Measurements from ENCODE around the gene GPX2.

GPX2 gene

GRCh38 chr14:64939817-64940190 is 2.7 kb downstream of the GPX2 start:
- DNase-seq = no peak
- Mint-ChIP-seq H3K36me3 (peaks cover 34 to 59% of the 10 kb centered on the region in 2 donors), H3K9me3 (no peaks in the 10 kb centered on the region), H3K27me3 (no peaks in the 10 kb centered on the region), H3K4me3 (no peak overlapping the region), H3K27ac (no peak overlapping the region), H3K4me1 (peaks cover 41 to 60% of the 10 kb centered on the region in 2 donors)
- ATAC-seq (replicated peaks) = no peak

DNA sequence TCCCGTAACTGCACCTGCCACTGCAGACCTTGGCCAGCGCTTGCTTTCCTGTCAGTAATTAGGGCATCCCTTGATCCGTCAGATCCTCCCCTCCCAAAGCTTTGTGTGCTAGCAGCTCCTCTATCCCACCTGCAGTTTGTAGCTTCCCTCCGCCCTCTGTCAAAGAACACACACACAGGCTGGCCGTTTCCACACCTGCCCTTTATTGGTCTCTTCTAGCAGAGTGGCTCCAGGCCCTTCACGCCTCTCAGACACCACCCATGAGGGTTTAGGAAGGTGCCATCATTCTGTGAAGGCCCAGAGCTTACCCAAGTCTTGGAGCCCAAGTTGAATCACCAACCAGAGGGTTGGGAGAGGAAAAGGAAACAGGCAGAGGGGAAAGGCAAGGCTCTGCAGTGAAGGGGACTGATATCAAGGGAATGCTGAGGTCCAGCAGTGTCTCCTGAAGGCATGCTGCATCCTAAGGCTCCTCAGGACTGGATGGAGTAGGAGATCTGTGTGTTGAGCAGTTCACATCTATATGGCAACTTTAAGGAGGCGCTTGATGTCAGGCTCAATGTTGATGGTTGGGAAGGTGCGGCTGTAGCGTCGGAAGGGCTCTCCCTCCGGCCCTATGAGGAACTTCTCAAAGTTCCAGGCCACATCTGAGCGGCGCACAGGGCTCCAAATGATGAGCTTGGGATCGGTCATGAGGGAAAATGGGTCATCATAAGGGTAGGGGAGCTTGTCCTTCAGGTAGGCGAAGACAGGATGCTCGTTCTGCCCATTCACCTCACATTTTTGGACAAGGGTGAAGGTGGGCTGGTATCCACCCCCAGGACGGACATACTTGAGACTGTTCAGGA is 3.4 kb downstream of the GPX2 start:
- Mint-ChIP-seq H3K27me3 (no peaks in the 10 kb centered on the region), H3K9me3 (no peaks in the 10 kb centered on the region), H3K27ac (peak overlapping the region; percentile 26), H3K36me3 (peaks cover 36 to 57% of the 10 kb centered on the region in 2 donors), H3K4me1 (peaks cover 40 to 57% of the 10 kb centered on the region in 2 donors), H3K4me3 (no peak overlapping the region)
- ATAC-seq (replicated peaks) (no peak), DNase-seq (no peak)

GRCh38 chr14:64937821-64938193 is 4.7 kb downstream of the GPX2 start:
- Mint-ChIP-seq H3K4me1 (peaks cover 28 to 43% of the 10 kb centered on the region in 2 donors), H3K4me3 (no peak overlapping the region), H3K27ac (no peak overlapping the region), H3K36me3 (peaks cover 35 to 49% of the 10 kb centered on the region in 2 donors), H3K9me3 (no peaks in the 10 kb centered on the region), H3K27me3 (no peaks in the 10 kb centered on the region)
- ATAC-seq (replicated peaks) (no peak), DNase-seq (no peak)

- Mint-ChIP-seq H3K9me3 (no peaks in the 10 kb centered on the region), H3K4me3 (no peak overlapping the region), H3K4me1 (peaks cover 25 to 38% of the 10 kb centered on the region in 2 donors), H3K27me3 (no peaks in the 10 kb centered on the region), H3K27ac (peak overlapping the region; percentile 25), H3K36me3 (peaks cover 37 to 44% of the 10 kb centered on the region in 2 donors)
- ATAC-seq (replicated peaks) = peak; percentile 48 to 68
- no peak for DNase-seq
Measured at GRCh38 chr14:64937171-64937820, 5.2 kb downstream of the GPX2 start.

- H3K9me3 Mint-ChIP-seq = no peaks in the 10 kb centered on the region
- no peak for DNase-seq
- no peak overlapping the region for H3K4me3 Mint-ChIP-seq
- no peak overlapping the region for H3K27ac Mint-ChIP-seq
- H3K36me3 Mint-ChIP-seq = peaks cover 37 to 50% of the 10 kb centered on the region in 2 donors
- no peak for ATAC-seq (replicated peaks)
- peaks cover 22 to 33% of the 10 kb centered on the region in 2 donors for H3K4me1 Mint-ChIP-seq
- H3K27me3 Mint-ChIP-seq = no peaks in the 10 kb centered on the region
Measured at GRCh38 chr14:64935508-64935907, 7.0 kb downstream of the GPX2 start.

- peaks cover 33 to 50% of the 10 kb centered on the region in 2 donors for H3K36me3 Mint-ChIP-seq
- H3K4me1 Mint-ChIP-seq = peaks cover 20 to 30% of the 10 kb centered on the region in 2 donors
- H3K27me3 Mint-ChIP-seq = no peaks in the 10 kb centered on the region
- no peak overlapping the region for H3K27ac Mint-ChIP-seq
- no peaks in the 10 kb centered on the region for H3K9me3 Mint-ChIP-seq
- DNase-seq = no peak
- no peak for ATAC-seq (replicated peaks)
- H3K4me3 Mint-ChIP-seq = no peak overlapping the region
Measured at GRCh38 chr14:64934338-64934929, 8.1 kb downstream of the GPX2 start.

- Mint-ChIP-seq H3K9me3 (no peaks in the 10 kb centered on the region), H3K27ac (no peak overlapping the region), H3K4me3 (no peak overlapping the region), H3K4me1 (peaks cover 6 to 11% of the 10 kb centered on the region in 2 donors), H3K36me3 (peaks cover 21 to 33% of the 10 kb centered on the region in 2 donors), H3K27me3 (no peaks in the 10 kb centered on the region)
- ATAC-seq (replicated peaks) (no peak), DNase-seq (no peak)
Measured at GRCh38 chr14:64932231-64932630, 10.3 kb downstream of the GPX2 start.

DNA sequence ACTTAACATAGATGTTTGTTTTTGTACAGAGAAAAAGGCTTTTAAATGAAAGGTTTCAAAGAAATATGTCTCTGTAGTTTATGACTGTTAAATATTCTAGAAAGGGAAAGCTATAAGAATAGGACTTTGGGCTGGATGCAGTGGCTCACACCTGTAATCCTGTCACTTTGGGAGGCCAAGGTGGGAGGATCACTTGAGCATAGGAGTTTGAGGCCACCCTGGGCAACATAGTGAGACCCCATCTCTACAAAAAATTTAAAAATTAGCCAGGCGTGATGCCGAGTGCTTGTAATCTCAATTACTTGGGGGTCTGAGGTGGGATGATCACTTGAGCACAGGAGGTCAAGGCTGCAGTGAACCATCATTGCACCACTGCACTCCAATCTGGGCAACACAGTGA is 11.4 kb downstream of the GPX2 start:
- peaks cover 26 to 39% of the 10 kb centered on the region in 2 donors for H3K36me3 Mint-ChIP-seq
- no peaks in the 10 kb centered on the region for H3K27me3 Mint-ChIP-seq
- no peak overlapping the region for H3K27ac Mint-ChIP-seq
- H3K4me3 Mint-ChIP-seq = no peak overlapping the region
- no peak for DNase-seq
- no peak for ATAC-seq (replicated peaks)
- no peaks in the 10 kb centered on the region for H3K9me3 Mint-ChIP-seq
- H3K4me1 Mint-ChIP-seq = peaks cover 6 to 9% of the 10 kb centered on the region in 2 donors

DNA sequence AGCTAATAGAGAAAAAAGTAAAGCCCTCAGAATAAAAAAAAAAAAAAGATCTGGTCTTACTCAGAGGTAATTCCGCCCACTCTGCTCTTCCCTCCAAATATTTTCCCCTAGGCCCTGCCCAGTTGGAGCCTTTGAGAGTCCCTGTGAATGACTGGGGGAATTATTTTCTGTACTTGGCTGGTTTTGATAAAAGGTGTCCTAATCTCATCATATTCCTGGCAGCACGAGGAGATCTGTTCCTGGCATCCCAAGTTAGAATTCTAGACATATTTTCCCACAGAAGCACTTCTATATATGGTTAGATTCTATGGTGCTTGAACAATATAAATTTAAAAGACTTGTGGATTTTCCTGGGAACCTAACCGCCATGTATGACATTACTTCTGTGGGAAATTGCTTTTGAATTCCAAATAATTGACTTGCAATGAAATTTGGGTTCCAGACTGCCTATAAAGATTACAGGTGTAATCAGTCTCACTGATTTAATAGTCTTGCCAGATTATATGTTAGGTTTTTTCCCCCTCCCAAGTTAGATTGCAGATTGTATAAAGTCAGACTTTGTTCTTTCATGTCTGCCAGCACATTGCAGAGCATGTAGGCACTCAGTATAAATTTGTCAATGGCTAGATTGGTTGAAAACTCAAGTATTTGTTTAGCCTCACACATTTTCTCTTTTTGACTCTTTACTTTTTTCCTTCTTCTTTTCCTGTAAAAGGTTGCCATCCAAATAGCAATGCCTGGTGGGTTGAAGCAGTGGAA is 12.3 kb downstream of the GPX2 start:
- H3K4me3 Mint-ChIP-seq = no peak overlapping the region
- no peaks in the 10 kb centered on the region for H3K27me3 Mint-ChIP-seq
- H3K27ac Mint-ChIP-seq = no peak overlapping the region
- H3K9me3 Mint-ChIP-seq = no peaks in the 10 kb centered on the region
- ATAC-seq (replicated peaks) (no peak), DNase-seq (no peak)
- H3K36me3 Mint-ChIP-seq = peaks cover 26 to 36% of the 10 kb centered on the region in 2 donors
- H3K4me1 Mint-ChIP-seq = peaks cover 6% of the 10 kb centered on the region in 2 donors

DNA sequence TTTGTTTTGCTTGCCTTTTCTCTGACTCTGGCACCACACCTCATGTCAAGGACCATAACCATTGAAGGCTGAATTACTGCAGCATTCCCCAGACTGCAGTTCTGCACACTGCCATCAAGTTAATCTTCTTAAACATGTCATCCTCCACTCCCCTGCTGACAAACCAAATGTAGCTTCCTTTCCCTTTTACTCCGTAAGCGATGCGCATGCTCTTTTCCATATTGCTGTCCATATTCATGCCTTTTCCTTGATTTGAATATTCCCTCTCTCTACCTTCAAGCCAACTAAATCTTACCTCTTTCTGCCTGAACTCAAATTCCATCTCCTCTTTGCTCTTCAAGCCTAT is 13.6 kb downstream of the GPX2 start:
- Mint-ChIP-seq H3K36me3 (peaks cover 25 to 33% of the 10 kb centered on the region in 2 donors), H3K4me3 (no peak overlapping the region), H3K4me1 (peaks cover 5 to 10% of the 10 kb centered on the region in 2 donors), H3K9me3 (no peaks in the 10 kb centered on the region), H3K27ac (no peak overlapping the region), H3K27me3 (no peaks in the 10 kb centered on the region)
- ATAC-seq (replicated peaks) (no peak), DNase-seq (no peak)

GRCh38 chr14:64928239-64929013 is 14.1 kb downstream of the GPX2 start:
- no peak for DNase-seq
- ATAC-seq (replicated peaks) = peak in 1 of 2 donors; percentile 23
- Mint-ChIP-seq H3K4me3 (no peak overlapping the region), H3K27ac (no peak overlapping the region), H3K4me1 (peaks cover 5 to 10% of the 10 kb centered on the region in 2 donors), H3K9me3 (no peaks in the 10 kb centered on the region), H3K36me3 (peaks cover 25 to 35% of the 10 kb centered on the region in 2 donors), H3K27me3 (no peaks in the 10 kb centered on the region)

DNA sequence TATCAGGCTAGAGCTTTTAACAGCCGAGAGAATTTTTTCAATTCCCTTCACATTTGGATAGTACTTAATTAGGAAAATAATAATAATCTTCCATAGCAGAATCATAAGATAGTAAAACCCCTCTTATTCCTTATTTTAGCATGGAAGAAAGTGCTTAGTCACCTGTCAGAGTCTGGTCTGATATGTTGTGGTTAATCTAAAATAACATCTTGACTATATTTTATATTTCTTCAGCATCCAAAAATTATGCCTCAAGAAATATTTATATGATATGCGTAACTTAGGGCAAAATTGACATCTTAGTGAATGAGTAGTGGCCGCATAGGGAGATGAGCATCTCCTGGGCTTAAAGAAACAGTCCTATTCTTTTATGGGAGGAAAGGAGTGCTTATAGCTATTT is 15.5 kb downstream of the GPX2 start:
- Mint-ChIP-seq H3K36me3 (peaks cover 19 to 34% of the 10 kb centered on the region in 2 donors), H3K27me3 (no peaks in the 10 kb centered on the region), H3K9me3 (no peaks in the 10 kb centered on the region), H3K4me1 (peaks cover 5 to 12% of the 10 kb centered on the region in 2 donors), H3K4me3 (no peak overlapping the region), H3K27ac (no peak overlapping the region)
- ATAC-seq (replicated peaks) (no peak), DNase-seq (no peak)

DNA sequence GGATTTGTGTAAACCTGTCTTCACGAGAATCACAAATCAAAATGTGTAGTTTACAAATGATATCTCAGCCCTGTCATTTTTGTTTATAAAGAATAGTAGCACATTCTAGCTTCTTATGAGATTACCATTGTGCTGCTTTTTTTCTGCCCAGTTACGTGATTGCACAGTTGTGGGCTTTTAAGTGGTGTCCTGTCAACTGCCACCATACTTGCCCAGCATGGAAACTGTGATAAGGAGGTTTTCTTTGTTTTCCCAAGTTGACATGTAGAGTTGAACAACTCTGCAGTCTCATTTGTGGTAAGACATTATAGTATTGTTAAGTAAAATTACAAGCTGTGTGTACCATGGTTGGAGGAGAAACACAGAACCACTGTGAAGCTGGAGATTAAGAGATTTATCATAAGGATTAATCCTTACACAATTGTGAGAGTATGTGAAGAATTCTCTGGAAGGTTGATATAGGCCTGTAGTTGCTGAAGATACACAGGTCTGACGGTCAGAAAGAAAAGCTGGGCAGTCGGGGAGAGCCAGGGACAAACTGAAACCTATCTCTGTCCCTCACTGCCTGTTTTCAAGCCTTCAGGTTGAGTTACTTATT is 16.0 kb downstream of the GPX2 start:
- Mint-ChIP-seq H3K4me3 (no peak overlapping the region), H3K36me3 (peaks cover 24 to 38% of the 10 kb centered on the region in 2 donors), H3K27me3 (no peaks in the 10 kb centered on the region), H3K9me3 (no peaks in the 10 kb centered on the region), H3K4me1 (peaks cover 10 to 17% of the 10 kb centered on the region in 2 donors), H3K27ac (peak overlapping the region; percentile 52)
- DNase-seq = no peak
- ATAC-seq (replicated peaks) = no peak
